Liver (tissue), 9 donors: Measurements from ENCODE around the gene RALY. TPM values are rescaled to one million over a fixed set of nuclear protein-coding genes. Genes with fewer than 3 reads are reported as not detected.

Experiments used
- DNase-seq: peaks from one replicate; pipeline ENCODE4 v3.0.0-alpha.2; 2017; ENCODE audit warnings: low spot score
- H3K27ac ChIP-seq, 2 donors: one replicate each; pipeline ENCODE4 v1.7.0; 2013; ENCODE audit warnings: inconsistent platforms in 2 of 2, low read length in 2 of 2, control low read depth in 1 of 2, low read depth in 1 of 2, mild to moderate bottlenecking in 1 of 2
- H3K27me3 ChIP-seq, 4 donors: one replicate each; pipeline versions ENCODE4 v1.6.1 to v1.7.0; 2013; ENCODE audit warnings: low read length in 3 of 4, inconsistent platforms in 1 of 4, mild to moderate bottlenecking in 1 of 4, moderate library complexity in 1 of 4; ENCODE audit not compliant: control insufficient read depth in 4 of 4, insufficient read depth in 4 of 4
- H3K36me3 ChIP-seq, 4 donors: one replicate each; pipeline versions ENCODE4 v1.6.1 to v1.7.0; 2013; ENCODE audit warnings: low read length in 3 of 4, mild to moderate bottlenecking in 3 of 4, low read depth in 1 of 4, moderate library complexity in 1 of 4; ENCODE audit not compliant: control insufficient read depth in 4 of 4, insufficient read depth in 3 of 4
- H3K4me1 ChIP-seq, 4 donors: one replicate each; pipeline versions ENCODE4 v1.6.1 to v1.7.0; 2013; ENCODE audit warnings: low read length in 3 of 4, mild to moderate bottlenecking in 3 of 4, moderate library complexity in 1 of 4; ENCODE audit not compliant: control insufficient read depth in 4 of 4, insufficient read depth in 4 of 4
- H3K4me3 ChIP-seq, 3 donors: one replicate each; pipeline versions ENCODE4 v1.6.1 to v1.7.0; 2013; ENCODE audit warnings: low read length in 3 of 3, control low read depth in 1 of 3, low read depth in 1 of 3, mild to moderate bottlenecking in 1 of 3
- H3K9ac ChIP-seq, 2 donors: one replicate each; pipeline ENCODE4 v1.7.0; 2013; ENCODE audit warnings: low read length in 2 of 2, mild to moderate bottlenecking in 2 of 2, moderate library complexity in 2 of 2, control low read depth in 1 of 2, low read depth in 1 of 2
- H3K9me3 ChIP-seq, 4 donors: one replicate each; pipeline versions ENCODE4 v1.6.1 to v1.7.0; 2013; ENCODE audit warnings: low read length in 3 of 4; ENCODE audit not compliant: control insufficient read depth in 4 of 4
- CTCF ChIP-seq: fragments of 150-350 bp; IDR thresholded peaks from 2 replicates; pipeline ENCODE4 v1.5.1; 2017; ENCODE audit warnings: improper control_type of control experiment, low read depth, low read length; ENCODE audit not compliant: missing input control
- EGR1 ChIP-seq, 2 donors: IDR thresholded peaks; 2 replicates each; pipeline ENCODE4 v1.6.1; 2016 to 2018; ENCODE audit warnings: antibody characterized with exemption in 2 of 2, low read depth in 2 of 2
- FOXA1 ChIP-seq: IDR thresholded peaks from 2 replicates; pipeline ENCODE4 v1.6.1; 2016; ENCODE audit warnings: antibody characterized with exemption
- FOXA2 ChIP-seq: IDR thresholded peaks from 2 replicates; pipeline ENCODE4 v1.6.1; 2016; ENCODE audit warnings: antibody characterized with exemption
- GABPA ChIP-seq, 2 donors: IDR thresholded peaks in 1 of 2; conservative IDR thresholded peaks in 1 of 2; 2 replicates each; pipeline ENCODE4 v1.6.1; 2016; ENCODE audit warnings: antibody characterized with exemption in 2 of 2, mild to moderate bottlenecking in 1 of 2, moderate library complexity in 1 of 2
- HNF4A ChIP-seq, 2 donors: conservative IDR thresholded peaks; 2 replicates each; pipeline ENCODE4 v1.6.1; 2016; ENCODE audit warnings: antibody characterized with exemption in 2 of 2, mild to moderate bottlenecking in 2 of 2
- HNF4G ChIP-seq: IDR thresholded peaks from 2 replicates; pipeline ENCODE4 v1.6.1; 2016; ENCODE audit warnings: antibody characterized with exemption
- JUND ChIP-seq, 2 donors: IDR thresholded peaks; 2 replicates each; pipeline ENCODE4 v1.6.1; 2016; ENCODE audit warnings: antibody characterized with exemption in 2 of 2
- MAX ChIP-seq: IDR thresholded peaks from 2 replicates; pipeline ENCODE4 v1.6.1; 2016; ENCODE audit warnings: antibody characterized with exemption
- NR2F2 ChIP-seq: IDR thresholded peaks from 2 replicates; pipeline ENCODE4 v1.6.1; 2016; ENCODE audit warnings: antibody characterized with exemption
- RAD21 ChIP-seq, 2 donors: IDR thresholded peaks; 2 replicates each; pipeline ENCODE4 v1.6.1; 2016; ENCODE audit warnings: antibody characterized with exemption in 2 of 2, mild to moderate bottlenecking in 2 of 2
- REST ChIP-seq: IDR thresholded peaks from 2 replicates; pipeline ENCODE4 v1.6.1; 2016; ENCODE audit warnings: antibody characterized with exemption, mild to moderate bottlenecking
- RXRA ChIP-seq, 2 donors: IDR thresholded peaks; 2 replicates each; pipeline ENCODE4 v1.6.1; 2017 to 2018; ENCODE audit warnings: antibody characterized with exemption in 2 of 2, mild to moderate bottlenecking in 1 of 2
- SP1 ChIP-seq: IDR thresholded peaks from 2 replicates; pipeline ENCODE4 v1.6.1; 2018; ENCODE audit warnings: antibody characterized with exemption, mild to moderate bottlenecking
- TAF1 ChIP-seq: conservative IDR thresholded peaks from 2 replicates; pipeline ENCODE4 v1.6.1; 2016; ENCODE audit warnings: antibody characterized with exemption, mild to moderate bottlenecking
- YY1 ChIP-seq: IDR thresholded peaks from 2 replicates; pipeline ENCODE4 v1.6.1; 2016; ENCODE audit warnings: antibody characterized with exemption, mild to moderate bottlenecking
- WGBS: extraction: QIAGEN DNeasy Blood & Tissue Kit; methylation state at CpG from one replicate; pipeline ENCODE4 v1.1.7; 2013; 5-methylcytosine and 5-hydroxymethylcytosine counted together
- polyA plus RNA-seq, 2 donors: library from polyadenylated mRNA; stranded (reverse) in 1 of 2; unstranded in 1 of 2; fragments of 200-250 nt in 1 of 2; fragments of >200 nt in 1 of 2; fragmentation: Nextera tagmentation in 1 of 2; extraction: Ambion mirVana in 1 of 2; gene quantifications; one replicate each; pipeline versions ENCODE4 v1.2.1 to v1.2.3, GENCODE V29; 2013 to 2015
- total RNA-seq, 2 donors: library from RNA; depleted of rRNA; stranded (reverse); fragments of >200 nt; gene quantifications; one replicate each; pipeline ENCODE4 v1.2.3, GENCODE V29; 2014
- TF ChIP-seq, protein P1 (sequence below): IDR thresholded peaks from 2 replicates; pipeline ENCODE4 v1.6.1; 2016; ENCODE audit warnings: antibody characterized with exemption
- donor health status: healthy.
- donor health status: healthy.
- donor health status: healthy.
- donor health status: healthy.
- donor health status: healthy.

Gene RALY
- total and polyA plus RNA-seq, 4 donors = 23.1 to 47.4 (median 33.3) TPM

DNA sequence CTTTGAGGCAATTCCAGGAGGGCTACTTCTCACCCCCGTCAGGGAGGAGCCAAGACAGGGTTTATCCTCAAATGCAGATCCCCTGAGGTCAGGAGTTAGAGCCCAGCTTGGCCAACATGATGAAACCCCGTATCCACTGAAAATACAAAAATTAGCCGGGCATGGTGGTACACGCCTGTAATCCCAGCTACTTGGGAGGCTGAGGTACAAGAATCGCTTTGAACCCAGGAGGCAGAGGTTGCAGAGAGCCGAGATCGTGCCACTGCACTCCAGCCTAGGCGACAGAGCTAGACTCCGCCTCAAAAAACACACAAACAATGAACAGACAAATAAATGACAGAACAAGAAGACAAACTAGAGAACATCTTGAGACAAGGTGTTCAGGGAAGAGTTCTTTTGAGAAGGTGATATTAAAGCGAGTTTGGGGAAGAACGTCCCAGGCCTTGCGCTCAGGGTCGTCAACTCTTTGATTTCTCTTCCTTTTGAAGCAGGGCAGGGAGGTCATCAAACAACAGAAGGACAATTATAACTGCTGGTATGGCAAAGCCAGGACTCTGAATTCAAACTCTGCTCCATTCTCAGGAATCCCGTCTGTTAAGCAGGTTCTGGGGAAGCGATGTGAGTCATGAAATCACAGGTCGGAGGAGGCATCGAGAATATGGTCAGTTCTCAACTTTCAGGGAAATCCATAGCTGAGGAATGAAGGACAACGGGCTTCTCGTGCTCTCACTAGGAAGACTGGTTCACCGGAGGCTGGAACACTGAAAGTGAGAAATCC lies 1.4 kb upstream of the RALY start:
- WGBS = 30% methylated on average over 20 of the region's 20 CpGs
- Histone ChIP-seq H3K27me3 (no peaks in the 10 kb centered on the region), H3K4me1 (peaks cover 5 to 37% (median 29%) of the 10 kb centered on the region in 4 donors), H3K36me3 (no peaks in the 10 kb centered on the region), H3K4me3 (peak overlapping the region; percentile 68 to 93 (median 77)), H3K9ac (peak overlapping the region; percentile 78 to 94), H3K9me3 (no peaks in the 10 kb centered on the region), H3K27ac (peak overlapping the region; percentile 67 to 76)
- no peak for DNase-seq
- no peak for TF ChIP-seq RAD21 (IDR thresholded peaks at IDR 0.05)
- TF ChIP-seq TAF1 = no peak
- TF ChIP-seq, protein P1, sequence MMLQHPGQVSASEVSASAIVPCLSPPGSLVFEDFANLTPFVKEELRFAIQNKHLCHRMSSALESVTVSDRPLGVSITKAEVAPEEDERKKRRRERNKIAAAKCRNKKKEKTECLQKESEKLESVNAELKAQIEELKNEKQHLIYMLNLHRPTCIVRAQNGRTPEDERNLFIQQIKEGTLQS = no peak
- TF ChIP-seq HNF4A (conservative IDR thresholded peaks at IDR 0.05) = no peak
- no peak for TF ChIP-seq REST
- TF ChIP-seq NR2F2 = no peak
- no peak for TF ChIP-seq RXRA (IDR thresholded peaks at IDR 0.05)
- TF ChIP-seq CTCF = no peak
- no peak for TF ChIP-seq FOXA2
- no peak for TF ChIP-seq JUND (IDR thresholded peaks at IDR 0.05)
- no peak for TF ChIP-seq GABPA (IDR thresholded peaks at IDR 0.05 in 1 of 2, conservative IDR thresholded peaks at IDR 0.05 in 1 of 2)

- DNase-seq = peak; percentile 99
- H3K4me1 ChIP-seq = peaks cover 6 to 43% (median 33%) of the 10 kb centered on the region in 4 donors
- under 1% methylated on average over 35 of the region's 35 CpGs for WGBS
- no peaks in the 10 kb centered on the region for H3K9me3 ChIP-seq
- H3K27me3 ChIP-seq = no peaks in the 10 kb centered on the region
- peak overlapping the region; percentile 79 to 97 (median 93) for H3K4me3 ChIP-seq
- H3K27ac ChIP-seq = peak overlapping the region; percentile 92 to 97
- H3K9ac ChIP-seq = peak overlapping the region; percentile 78 to 94
- no peaks in the 10 kb centered on the region for H3K36me3 ChIP-seq
- TF ChIP-seq HNF4A (conservative IDR thresholded peaks at IDR 0.05) = peak in 1 of 2 donors; percentile 24
- no peak for TF ChIP-seq HNF4G
- TF ChIP-seq, protein P1 = no peak
- TF ChIP-seq EGR1 (IDR thresholded peaks at IDR 0.05; ENCODE audit: low read depth in 2 of 2) = peak; percentile 82 to 88
- TF ChIP-seq MAX = no peak
- TF ChIP-seq NR2F2 = no peak
- no peak for TF ChIP-seq REST
- TF ChIP-seq SP1 = peak; percentile 88
- no peak for TF ChIP-seq CTCF
- peak; percentile 96 for TF ChIP-seq YY1
- TF ChIP-seq TAF1 = peak; percentile 81
- TF ChIP-seq FOXA1 = no peak
- TF ChIP-seq FOXA2 = no peak
- TF ChIP-seq RXRA (IDR thresholded peaks at IDR 0.05) = no peak
- TF ChIP-seq RAD21 (IDR thresholded peaks at IDR 0.05) = peak in 1 of 2 donors; percentile 16
Observed at GRCh38 chr20:33992923-33993575, 662 bp upstream of the RALY start.
